BLaER1 (cell line): ENCODE results near the gene NAT10.

Experiments
- H3K27ac ChIP-seq: shearing (Covaris generic); formaldehyde crosslinking; 2 replicates; pipeline ENCODE4 v1.8.1; 2022
- H3K27me3 ChIP-seq: shearing (Covaris generic); formaldehyde crosslinking; 2 replicates; pipeline ENCODE4 v1.8.1; 2022
- H3K36me3 ChIP-seq: shearing (Covaris generic); formaldehyde crosslinking; 2 replicates; pipeline ENCODE4 v1.8.1; 2022
- H3K4me1 ChIP-seq: shearing (Covaris generic); formaldehyde crosslinking; 2 replicates; pipeline ENCODE4 v1.8.1; 2022
- H3K4me2 ChIP-seq: shearing (Covaris generic); formaldehyde crosslinking; 2 replicates; pipeline ENCODE4 v1.8.1; 2022
- H3K4me3 ChIP-seq: shearing (Covaris generic); formaldehyde crosslinking; 2 replicates; pipeline ENCODE4 v1.8.1; 2022
- H3K9ac ChIP-seq: shearing (Covaris generic); formaldehyde crosslinking; 2 replicates; pipeline ENCODE4 v1.8.1; 2022
- H3K9me3 ChIP-seq: shearing (Covaris generic); formaldehyde crosslinking; 2 replicates; pipeline ENCODE4 v1.8.1; 2022
- H4K20me1 ChIP-seq: shearing (Covaris generic); formaldehyde crosslinking; 2 replicates; pipeline ENCODE4 v1.8.1; 2022
- Cebpa-rat ChIP-seq: shearing (Covaris generic); IDR thresholded peaks from 2 replicates; pipeline ENCODE4 v1.8.1; 2022

The NAT10 gene

GRCh38 chr11:34132261-34132965, 27.0 kb downstream of the NAT10 start:
- Histone ChIP-seq H3K36me3 (peaks cover 99% of the 10 kb centered on the region), H4K20me1 (peaks cover 12% of the 10 kb centered on the region; the same call in 1 of the 2 replicates), H3K4me3 (no peak overlapping the region)

DNA sequence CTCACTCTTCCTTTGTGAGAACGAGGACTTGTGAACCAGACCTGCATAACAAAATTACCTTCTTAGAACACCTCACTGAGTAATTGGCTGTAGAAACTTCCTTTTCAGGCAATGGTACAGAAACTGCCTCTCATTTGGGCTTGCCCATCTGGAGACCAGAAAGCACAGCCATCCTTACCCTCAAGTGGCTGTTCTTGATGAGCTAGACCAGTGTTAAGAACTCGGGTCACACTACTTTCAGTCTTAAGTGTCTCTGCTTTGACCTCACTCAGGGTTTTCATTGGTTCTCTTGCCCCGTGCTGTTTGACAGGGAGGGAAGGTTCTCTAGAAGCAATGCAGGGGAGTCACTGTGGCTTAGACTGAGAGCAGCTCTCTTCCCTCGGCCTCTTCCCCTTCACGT, 29.3 kb downstream of the NAT10 start:
- Histone ChIP-seq H3K9me3 (no peaks in the 10 kb centered on the region), H3K4me1 (no peaks in the 10 kb centered on the region), H3K27ac (no peak overlapping the region), H3K4me2 (no peak overlapping the region), H3K4me3 (no peak overlapping the region), H3K9ac (no peak overlapping the region), H3K27me3 (no peaks in the 10 kb centered on the region), H4K20me1 (peaks cover 29% of the 10 kb centered on the region; the same call in 1 of the 2 replicates), H3K36me3 (peaks cover 99% of the 10 kb centered on the region)
- no peak for TF ChIP-seq Cebpa-rat

More at GRCh38 chr11:34132261-34132965, 27.0 kb downstream of the NAT10 start:
- Histone ChIP-seq H3K9ac (no peak overlapping the region), H3K27ac (no peak overlapping the region), H3K27me3 (no peaks in the 10 kb centered on the region), H3K4me2 (no peak overlapping the region), H3K9me3 (no peaks in the 10 kb centered on the region), H3K4me1 (no peaks in the 10 kb centered on the region)
- no peak for TF ChIP-seq Cebpa-rat

DNA sequence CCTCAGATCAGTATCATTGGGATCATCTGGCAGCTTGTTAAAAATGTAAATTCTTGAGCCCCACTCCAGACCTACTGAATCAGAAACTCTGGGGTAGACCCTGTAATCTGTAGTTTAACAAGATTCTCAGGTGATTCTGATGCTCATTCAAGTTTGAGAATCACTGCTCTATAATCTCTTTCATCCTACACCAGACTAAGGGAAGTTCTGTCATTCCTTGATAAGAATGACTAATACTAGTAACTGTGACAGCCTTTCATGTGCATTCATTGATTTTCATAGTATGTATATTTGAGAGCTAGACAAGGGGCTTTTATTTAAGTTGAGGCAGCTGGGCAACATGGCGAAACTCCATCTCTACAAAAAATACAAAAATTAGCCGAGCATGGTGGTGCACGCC, 30.0 kb downstream of the NAT10 start:
- no peaks in the 10 kb centered on the region for H3K27me3 ChIP-seq
- no peak overlapping the region for H3K9ac ChIP-seq
- TF ChIP-seq Cebpa-rat: no peak
- no peak overlapping the region for H3K4me3 ChIP-seq
- H3K4me2 ChIP-seq: no peak overlapping the region
- H3K27ac ChIP-seq: no peak overlapping the region
- no peaks in the 10 kb centered on the region for H3K4me1 ChIP-seq
- H3K9me3 ChIP-seq: no peaks in the 10 kb centered on the region
- H3K36me3 ChIP-seq: peaks cover 100% of the 10 kb centered on the region
- H4K20me1 ChIP-seq: peaks cover 24% of the 10 kb centered on the region; the same call in 1 of the 2 replicates

GRCh38 chr11:34136420-34136819, 31.0 kb downstream of the NAT10 start:
- no peaks in the 10 kb centered on the region for H3K9me3 ChIP-seq
- TF ChIP-seq Cebpa-rat: no peak
- H3K4me3 ChIP-seq: no peak overlapping the region
- no peak overlapping the region for H3K4me2 ChIP-seq
- peaks cover 100% of the 10 kb centered on the region for H3K36me3 ChIP-seq
- H3K27me3 ChIP-seq: no peaks in the 10 kb centered on the region
- no peak overlapping the region for H3K27ac ChIP-seq
- no peak overlapping the region for H3K9ac ChIP-seq
- H4K20me1 ChIP-seq: peaks cover 21% of the 10 kb centered on the region; the same call in 1 of the 2 replicates
- no peaks in the 10 kb centered on the region for H3K4me1 ChIP-seq

DNA sequence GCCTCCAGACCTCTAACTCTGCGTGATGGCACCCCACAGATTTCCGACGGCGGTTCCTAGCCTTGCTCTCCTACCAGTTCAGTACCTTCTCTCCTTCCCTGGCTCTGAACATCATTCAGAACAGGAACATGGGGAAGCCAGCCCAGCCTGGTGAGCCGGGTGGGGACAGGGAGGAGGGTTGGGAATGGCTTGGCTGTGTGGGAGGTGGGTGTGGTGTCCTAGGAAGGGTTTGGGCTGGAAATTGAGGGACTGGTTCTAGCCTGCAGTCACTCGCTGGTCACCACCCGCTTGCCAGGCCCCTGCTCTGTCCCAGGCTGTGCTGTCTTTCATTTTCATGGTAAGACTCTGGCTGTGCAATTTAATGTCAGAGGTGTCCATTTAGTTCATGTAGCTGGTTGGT, 33.9 kb downstream of the NAT10 start:
- Histone ChIP-seq H3K36me3 (peaks cover 100% of the 10 kb centered on the region), H3K9ac (no peak overlapping the region), H3K27ac (no peak overlapping the region), H3K4me1 (peaks cover 1% of the 10 kb centered on the region; the same call in 1 of the 2 replicates), H3K4me3 (no peak overlapping the region), H3K4me2 (no peak overlapping the region), H4K20me1 (peaks cover 17% of the 10 kb centered on the region; the same call in 1 of the 2 replicates), H3K9me3 (no peaks in the 10 kb centered on the region), H3K27me3 (no peaks in the 10 kb centered on the region)
- TF ChIP-seq Cebpa-rat: no peak

DNA sequence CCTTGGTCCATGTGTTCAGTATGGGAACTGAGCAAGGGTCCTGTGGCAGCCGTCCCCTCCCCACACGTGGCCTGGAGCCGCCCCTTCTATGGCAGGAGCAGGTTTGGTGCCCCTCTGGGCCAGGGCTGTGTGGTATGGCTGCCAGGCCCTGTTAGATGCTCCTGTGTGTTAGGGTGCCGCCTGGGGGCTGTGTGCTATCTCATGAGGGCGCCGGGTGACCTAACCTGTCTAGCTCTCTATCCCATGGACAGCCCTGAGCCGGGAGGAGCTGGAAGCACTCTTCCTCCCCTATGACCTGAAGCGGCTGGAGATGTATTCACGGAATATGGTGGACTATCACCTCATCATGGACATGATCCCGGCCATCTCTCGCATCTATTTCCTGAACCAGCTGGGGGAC, 34.7 kb downstream of the NAT10 start:
- TF ChIP-seq Cebpa-rat: no peak
- peaks cover 9% of the 10 kb centered on the region for H3K4me1 ChIP-seq
- peaks cover 100% of the 10 kb centered on the region for H3K36me3 ChIP-seq
- no peak overlapping the region for H3K4me2 ChIP-seq
- H3K4me3 ChIP-seq: no peak overlapping the region
- no peaks in the 10 kb centered on the region for H3K27me3 ChIP-seq
- no peak overlapping the region for H3K27ac ChIP-seq
- H3K9ac ChIP-seq: no peak overlapping the region
- H4K20me1 ChIP-seq: peaks cover 17% of the 10 kb centered on the region; the same call in 1 of the 2 replicates
- no peaks in the 10 kb centered on the region for H3K9me3 ChIP-seq

GRCh38 chr11:34143048-34143447, 37.6 kb downstream of the NAT10 start:
- Histone ChIP-seq H3K9me3 (no peaks in the 10 kb centered on the region), H3K4me3 (no peak overlapping the region), H3K27ac (no peak overlapping the region), H3K4me2 (no peak overlapping the region), H3K4me1 (peaks cover 26% of the 10 kb centered on the region), H3K36me3 (peaks cover 100% of the 10 kb centered on the region), H4K20me1 (peaks cover 13% of the 10 kb centered on the region; the same call in 1 of the 2 replicates), H3K27me3 (no peaks in the 10 kb centered on the region), H3K9ac (no peak overlapping the region)
- no peak for TF ChIP-seq Cebpa-rat

DNA sequence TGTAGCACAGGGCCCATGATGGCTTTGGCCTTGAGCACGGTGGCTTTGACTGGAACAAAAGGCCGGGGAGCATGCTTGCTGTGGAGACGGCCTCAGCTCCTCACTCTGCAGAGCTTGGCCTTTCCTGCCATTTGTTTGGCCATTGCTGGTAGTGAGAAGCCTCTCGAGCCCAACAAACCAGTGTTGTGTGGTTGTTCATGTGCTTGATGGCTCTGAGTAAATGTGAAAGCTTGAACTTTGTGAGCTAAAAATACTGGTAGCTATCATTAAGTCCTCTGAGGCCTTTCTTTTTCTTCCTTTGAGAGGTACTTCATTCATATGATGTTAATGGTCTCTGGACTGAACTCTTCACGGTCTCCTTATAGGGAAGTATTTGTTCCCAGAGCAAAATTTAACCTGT, 39.6 kb downstream of the NAT10 start:
- Histone ChIP-seq H3K36me3 (peaks cover 100% of the 10 kb centered on the region), H3K4me1 (peaks cover 26% of the 10 kb centered on the region)

DNA sequence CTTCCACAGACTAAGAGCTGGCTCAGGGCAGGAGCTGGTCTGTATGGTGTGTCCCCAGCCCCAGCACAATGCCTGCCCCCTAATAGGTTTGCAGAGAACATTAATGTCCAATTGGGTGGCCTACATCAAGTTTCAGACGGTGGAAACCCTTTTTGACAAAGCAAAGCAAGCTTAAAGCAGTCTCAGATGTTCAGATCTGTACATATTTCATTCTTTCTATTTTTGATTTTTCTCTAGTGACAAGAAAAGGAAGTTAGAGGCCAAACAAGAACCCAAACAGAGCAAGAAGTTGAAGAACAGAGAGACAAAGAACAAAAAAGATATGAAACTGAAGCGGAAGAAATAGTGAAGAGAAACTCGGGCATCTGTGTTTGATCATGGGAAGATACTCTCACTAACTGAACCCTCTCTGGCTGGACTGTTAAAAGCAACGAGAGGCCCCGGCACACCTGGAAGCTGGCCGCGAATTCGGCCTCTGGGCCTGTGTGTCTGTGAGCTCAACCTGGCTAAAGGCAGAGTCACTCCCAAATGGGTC, 40.5 kb downstream of the NAT10 start:
- Histone ChIP-seq H3K36me3 (peaks cover 100% of the 10 kb centered on the region), H3K9me3 (no peaks in the 10 kb centered on the region), H3K4me3 (no peak overlapping the region), H3K4me1 (peaks cover 26% of the 10 kb centered on the region), H3K27me3 (no peaks in the 10 kb centered on the region), H4K20me1 (peaks cover 9% of the 10 kb centered on the region; the same call in 1 of the 2 replicates), H3K4me2 (peak overlapping the region; percentile 75), H3K9ac (peak overlapping the region; percentile 36), H3K27ac (peak overlapping the region; percentile 60)
- no peak for TF ChIP-seq Cebpa-rat

More for the DNA sequence above, 39.6 kb downstream of the NAT10 start:
- H3K4me2 ChIP-seq: peak overlapping the region; percentile 75
- 0 out of 2 replicates have a peak, but pooled peaks cover 9% of the 10 kb centered on the region for H4K20me1 ChIP-seq
- no peaks in the 10 kb centered on the region for H3K27me3 ChIP-seq
- H3K9me3 ChIP-seq: no peaks in the 10 kb centered on the region
- no peak overlapping the region for H3K4me3 ChIP-seq
- no peak for TF ChIP-seq Cebpa-rat
- 0 out of 2 replicates have a peak overlapping the region, but pooled peaks have one; percentile 27 for H3K27ac ChIP-seq
- peak overlapping the region; percentile 36 for H3K9ac ChIP-seq

DNA sequence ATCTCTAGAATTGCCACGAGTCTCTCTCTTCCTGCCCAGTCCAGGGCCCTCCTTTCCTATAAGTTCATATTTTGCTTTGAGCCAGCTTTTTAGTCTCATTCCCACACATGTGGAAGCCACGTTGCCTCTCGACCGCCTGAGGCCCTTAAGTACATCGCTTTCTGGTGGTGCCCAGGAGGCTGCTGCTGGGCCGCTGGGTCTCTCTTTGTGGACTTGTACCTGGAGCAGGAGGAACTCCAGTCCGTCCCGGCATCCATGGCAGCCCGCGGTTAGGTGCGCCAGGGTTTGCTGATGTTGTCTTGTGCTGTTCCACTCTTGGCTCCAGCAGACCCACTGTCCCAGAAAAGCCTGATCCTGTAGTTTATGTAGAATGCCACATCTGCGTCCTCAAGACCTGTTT, 41.0 kb downstream of the NAT10 start:
- peak overlapping the region; percentile 36 for H3K9ac ChIP-seq
- peaks cover 9% of the 10 kb centered on the region; the same call in 1 of the 2 replicates for H4K20me1 ChIP-seq
- peak overlapping the region; percentile 60 for H3K27ac ChIP-seq
- no peak for TF ChIP-seq Cebpa-rat
- peak overlapping the region; percentile 75 for H3K4me2 ChIP-seq
- H3K4me3 ChIP-seq: no peak overlapping the region
- peaks cover 99% of the 10 kb centered on the region for H3K36me3 ChIP-seq
- H3K9me3 ChIP-seq: no peaks in the 10 kb centered on the region
- H3K4me1 ChIP-seq: peaks cover 26% of the 10 kb centered on the region
- no peaks in the 10 kb centered on the region for H3K27me3 ChIP-seq
